Measurements from ENCODE around the gene TRAF1. TPM values are rescaled to one million over a fixed set of nuclear protein-coding genes. Genes with fewer than 3 reads are reported as not detected.

Gene TRAF1
- total and polyA plus RNA-seq, 10 of the 15 experiments (the other 5 are each of a cell fraction or from before 2014, with no cell fraction given), result 13.8 to 163 (median 128) TPM

GRCh38 chr9:120966013-120966369 lies 39.4 kb upstream of the TRAF1 start:
- RAD21 ChIA-PET (ENCODE audit: unreplicated experiment), result no interaction called here
- 91% methylated on average over 3 of the region's 3 CpGs for WGBS (ENCODE audit: insufficient coverage, insufficient replicate concordance, low lambda C conversion rate, missing lambda C conversion rate)
- no peaks in the 10 kb centered on the region for H3K36me3 ChIP-seq (ENCODE audit: control insufficient read depth in 2 of 2, insufficient read depth in 2 of 2, low read length in 1 of 2)
- intact Hi-C loops (cut with micrococcal nuclease; ENCODE audit: unreplicated experiment), result no loop called here
- POLR2A ChIA-PET, result no interaction called here
- no TSS peak for BruUV-seq (replicated peaks)
- DNase-seq (ENCODE audit: low read depth, low spot score) (no peak), ATAC-seq (no peak), FAIRE-seq (no peak)
- in situ Hi-C loops (cut with MboI), result loop anchor here (5.0 kb wide), 1 partner anchor 51 kb away; no protein-coding TSS in a partner anchor
- H2AFZ ChIP-seq (ENCODE audit: control insufficient read depth, low read depth, low read length), result no peak overlapping the region
- no peak for TF ChIP-seq SRF (IDR thresholded peaks at IDR 0.05; ENCODE audit: low read depth in 2 of 2, low read length in 2 of 2)
- TF ChIP-seq POU2F2 (IDR thresholded peaks at IDR 0.05; ENCODE audit: borderline replicate concordance, low read depth, low read length), result no peak
- no peak for TF ChIP-seq E2F4 (IDR thresholded peaks at IDR 0.05; ENCODE audit: low read depth, low read length)
- TF ChIP-seq BCL11A (IDR thresholded peaks at IDR 0.05; ENCODE audit: low read depth, low read length), result no peak
- no peak for TF ChIP-seq MEF2B (IDR thresholded peaks at IDR 0.05; ENCODE audit: partially characterized antibody, poor library complexity, severe bottlenecking)
- TF ChIP-seq ZNF207 (IDR thresholded peaks at IDR 0.05; ENCODE audit: borderline replicate concordance), result no peak
- no peak for TF ChIP-seq ATF7 (IDR thresholded peaks at IDR 0.05; ENCODE audit: low read depth)
- TF ChIP-seq CEBPB (IDR thresholded peaks at IDR 0.05; ENCODE audit: borderline replicate concordance in 1 of 2, low read depth in 2 of 2, low read length in 2 of 2), result no peak
- TF ChIP-seq E4F1 (IDR thresholded peaks at IDR 0.05; ENCODE audit: borderline replicate concordance, partially characterized antibody), result no peak
- H3K4me3 ChIP-seq, result no peak overlapping the region
- no peak overlapping the region for H3K4me2 ChIP-seq (ENCODE audit: control insufficient read depth, insufficient read depth)
- SMC1A ChIA-PET (ENCODE audit: uncharacterized antibody, unreplicated experiment), result interaction anchor here (1.4 kb wide), 1 partner anchor 15 kb away, joined by 5 read pairs; no protein-coding TSS in a partner anchor
- H3K27ac ChIP-seq (ENCODE audit: control insufficient read depth, insufficient read depth), result no peak overlapping the region
- H3K27me3 ChIP-seq (replicated peaks in 1 of 2; ENCODE audit: control insufficient read depth in 2 of 2, insufficient read depth in 2 of 2, low read length in 1 of 2), result no peaks in the 10 kb centered on the region
- H4K20me1 ChIP-seq (ENCODE audit: control insufficient read depth, insufficient read depth), result no peaks in the 10 kb centered on the region
- H3K9me3 ChIP-seq (replicated peaks; ENCODE audit: control insufficient read depth, insufficient read depth, low read length), result no peaks in the 10 kb centered on the region
- no peaks in the 10 kb centered on the region for H3K4me1 ChIP-seq (ENCODE audit: control insufficient read depth, insufficient read depth, low read length)
- CTCF ChIA-PET, result interaction anchor here (3.3 kb wide), 1 partner anchor 15 kb away, joined by 16 read pairs; no protein-coding TSS in a partner anchor
- no peaks in the 10 kb centered on the region for H3K79me2 ChIP-seq (ENCODE audit: control insufficient read depth, insufficient read depth, low read length)
- H3K9ac ChIP-seq (ENCODE audit: control insufficient read depth, insufficient read depth, low read length), result no peak overlapping the region
